Neural cell (in vitro differentiated cells): ENCODE data around the gene SH3PXD2A. TPM values are rescaled to one million over a fixed set of nuclear protein-coding genes. Genes with fewer than 3 reads are reported as not detected.

ENCODE experiments used
- H2AFZ ChIP-seq: fragments of 200-600, 300-800 bp; sonication (generic), shearing (Covaris generic); 2 replicates; pipeline ENCODE4 v1.6.0; 2014; ENCODE audit warnings: low read depth, mild to moderate bottlenecking, antibody characterized with exemption, low read length, moderate library complexity
- H3F3A ChIP-seq: fragments of 200-600 bp; shearing (Covaris generic); 2 replicates; pipeline ENCODE4 v1.6.1; 2016; ENCODE audit warnings: mild to moderate bottlenecking, moderate library complexity, mixed read lengths, antibody characterized with exemption, low read length; ENCODE audit not compliant: insufficient read depth, poor library complexity, severe bottlenecking
- H3K27ac ChIP-seq: fragments of 200-600, 300-800 bp; sonication (generic), shearing (Covaris generic); 2 replicates; pipeline ENCODE4 v1.5.1; 2014; ENCODE audit warnings: mild to moderate bottlenecking, low read length, moderate library complexity
- H3K27me3 ChIP-seq: fragments of 300-800, 200-600 bp; sonication (generic), shearing (Covaris generic); 2 replicates; pipeline ENCODE4 v1.6.0; 2014; ENCODE audit warnings: mild to moderate bottlenecking, low read depth, low read length, moderate library complexity; ENCODE audit not compliant: insufficient read depth
- H3K36me3 ChIP-seq: fragments of 300-800, 200-600 bp; sonication (generic), shearing (Covaris generic); 2 replicates; pipeline ENCODE4 v1.5.1; 2014; ENCODE audit warnings: mild to moderate bottlenecking, antibody characterized with exemption, low read length, moderate library complexity; ENCODE audit not compliant: insufficient read depth
- H3K4me2 ChIP-seq: fragments of 300-800, 200-600 bp; sonication (generic), shearing (Covaris generic); 2 replicates; pipeline ENCODE4 v1.6.0; 2014; ENCODE audit warnings: mild to moderate bottlenecking, low read length
- H3K4me3 ChIP-seq: fragments of 300-800, 200-600 bp; sonication (generic), shearing (Covaris generic); 2 replicates; pipeline ENCODE4 v1.5.1; 2014; ENCODE audit warnings: mild to moderate bottlenecking, low read length, moderate library complexity
- H3K79me2 ChIP-seq: fragments of 200-600 bp; shearing (Covaris generic); replicated peaks from 2 replicates; pipeline ENCODE4 v1.6.0; 2014; ENCODE audit warnings: mild to moderate bottlenecking, low read length, moderate library complexity; ENCODE audit not compliant: insufficient read depth
- H3K9ac ChIP-seq: fragments of 300-800, 200-600 bp; sonication (generic), shearing (Covaris generic); 2 replicates; pipeline ENCODE4 v1.6.1; 2016; ENCODE audit warnings: mild to moderate bottlenecking, low read length, mixed read lengths
- H3K9me2 ChIP-seq: fragments of 200-600 bp; shearing (Covaris generic); 2 replicates; pipeline ENCODE4 v1.6.1; 2016; ENCODE audit warnings: mild to moderate bottlenecking, low read length, mixed read lengths; ENCODE audit not compliant: insufficient read depth
- H3K9me3 ChIP-seq: fragments of 200-600, 300-800 bp; sonication (generic), shearing (Covaris generic); 2 replicates; pipeline ENCODE4 v1.6.1; 2016; ENCODE audit warnings: mild to moderate bottlenecking, mixed run types, low read length, moderate library complexity, mixed read lengths
- H4K20me1 ChIP-seq: fragments of 200-600 bp; shearing (Covaris generic); 2 replicates; pipeline ENCODE4 v1.6.1; 2016; ENCODE audit warnings: mild to moderate bottlenecking, mixed run types; ENCODE audit not compliant: insufficient read depth
- CTCF ChIP-seq: fragments of 450-650 bp; IDR thresholded peaks from 2 replicates; pipeline ENCODE4 v1.5.1; 2014; ENCODE audit warnings: antibody characterized with exemption, mild to moderate bottlenecking, moderate library complexity; ENCODE audit not compliant: poor library complexity, severe bottlenecking
- EP300 ChIP-seq: fragments of 450-650 bp; conservative IDR thresholded peaks from 2 replicates; pipeline ENCODE4 v1.6.1; 2014; ENCODE audit warnings: antibody characterized with exemption, mild to moderate bottlenecking, moderate library complexity; ENCODE audit not compliant: poor library complexity, severe bottlenecking
- EZH2 ChIP-seq: fragments of 200-600, 300-800 bp; shearing (Covaris generic), sonication (generic); IDR thresholded peaks from 2 replicates; pipeline ENCODE4 v1.6.1; 2014; ENCODE audit warnings: antibody characterized with exemption, low read length, borderline replicate concordance, mild to moderate bottlenecking; ENCODE audit not compliant: insufficient read depth, poor library complexity, severe bottlenecking
- MXI1 ChIP-seq: fragments of 450-650 bp; conservative IDR thresholded peaks from 2 replicates; pipeline ENCODE4 v1.6.1; 2014; ENCODE audit warnings: antibody characterized with exemption, mild to moderate bottlenecking; ENCODE audit not compliant: poor library complexity, severe bottlenecking
- POLR2AphosphoS5 ChIP-seq: IDR thresholded peaks from 2 replicates; pipeline ENCODE4 v1.6.1; 2012
- RAD21 ChIP-seq: fragments of 450-650 bp; conservative IDR thresholded peaks from 2 replicates; pipeline ENCODE4 v1.6.1; 2014; ENCODE audit warnings: antibody characterized with exemption, mild to moderate bottlenecking, moderate library complexity
- REST ChIP-seq: IDR thresholded peaks from 2 replicates; pipeline ENCODE4 v1.6.1; 2012; ENCODE audit warnings: borderline replicate concordance
- SMC3 ChIP-seq: fragments of 450-650 bp; conservative IDR thresholded peaks from 2 replicates; pipeline ENCODE4 v1.6.1; 2014; ENCODE audit warnings: antibody characterized with exemption, mild to moderate bottlenecking, moderate library complexity; ENCODE audit not compliant: poor library complexity
- TAF1 ChIP-seq: IDR thresholded peaks from 2 replicates; pipeline ENCODE4 v1.6.1; 2012; ENCODE audit warnings: low read depth
- polyA plus RNA-seq: library from polyadenylated mRNA; depleted of rRNA; stranded (reverse); fragments of >200 nt; gene quantifications from 2 replicates; pipeline ENCODE4 v1.2.3, GENCODE V29; 2014

The SH3PXD2A gene
- polyA plus RNA-seq, 1 donor from 2014 or later, result 5.2 TPM

- H4K20me1 ChIP-seq, result no peaks in the 10 kb centered on the region
- H3K4me3 ChIP-seq, result no peak overlapping the region
- H3K9me3 ChIP-seq, result no peaks in the 10 kb centered on the region
- no peak overlapping the region for H3K4me2 ChIP-seq
- no peaks in the 10 kb centered on the region for H3K36me3 ChIP-seq
- no peak overlapping the region for H3K27ac ChIP-seq
- H3K9ac ChIP-seq, result no peak overlapping the region
- no peaks in the 10 kb centered on the region for H3F3A ChIP-seq
- TF ChIP-seq SMC3, result no peak
- TF ChIP-seq MXI1, result no peak
- no peak for TF ChIP-seq EZH2
- no peak for TF ChIP-seq TAF1
- TF ChIP-seq CTCF, result no peak
- no peak for TF ChIP-seq EP300
- no peak for TF ChIP-seq RAD21
- TF ChIP-seq REST, result no peak
- no peak for TF ChIP-seq POLR2AphosphoS5
- no peaks in the 10 kb centered on the region for H3K27me3 ChIP-seq
- H2AFZ ChIP-seq, result no peak overlapping the region
- no peaks in the 10 kb centered on the region for H3K9me2 ChIP-seq
- H3K79me2 ChIP-seq, result no peaks in the 10 kb centered on the region
These were observed 240.8 kb downstream of the SH3PXD2A start for GRCh38 chr10:103614306-103615158.

GRCh38 chr10:103613616-103614015, 241.8 kb downstream of the SH3PXD2A start:
- no peaks in the 10 kb centered on the region for H3K79me2 ChIP-seq
- H4K20me1 ChIP-seq, result no peaks in the 10 kb centered on the region
- no peaks in the 10 kb centered on the region for H3K9me2 ChIP-seq
- TF ChIP-seq EP300, result no peak
- TF ChIP-seq CTCF, result no peak
- TF ChIP-seq SMC3, result no peak
- H3K36me3 ChIP-seq, result no peaks in the 10 kb centered on the region
- no peaks in the 10 kb centered on the region for H3F3A ChIP-seq
- no peaks in the 10 kb centered on the region for H3K27me3 ChIP-seq
- no peak overlapping the region for H2AFZ ChIP-seq
- H3K9ac ChIP-seq, result no peak overlapping the region
- no peak overlapping the region for H3K4me3 ChIP-seq
- H3K27ac ChIP-seq, result no peak overlapping the region
- H3K4me2 ChIP-seq, result no peak overlapping the region
- H3K9me3 ChIP-seq, result no peaks in the 10 kb centered on the region
